Measurements from ENCODE around the gene ABCG1.
A peak's percentile ranks its signal among the peaks of the same experiment; 100 is the strongest.

ABCG1 gene

GRCh38 chr21:42337830-42338728 lies 119.1 kb downstream of the ABCG1 start:
- TF ChIP-seq TAF1 (IDR thresholded peaks at IDR 0.05; ENCODE audit: borderline replicate concordance, low read depth, low read length): no peak
- TF ChIP-seq POLR2AphosphoS5 (IDR thresholded peaks at IDR 0.05; ENCODE audit: low read depth, low read length): no peak
- no peak for TF ChIP-seq POLR2A (IDR thresholded peaks at IDR 0.05; ENCODE audit: low read depth, low read length)
- DNase-seq (ENCODE audit: insufficient read length) (no peak), FAIRE-seq (peak; percentile 75)

- no peak for TF ChIP-seq POLR2A (IDR thresholded peaks at IDR 0.05; ENCODE audit: low read depth, low read length)
- no peak for TF ChIP-seq POLR2AphosphoS5 (IDR thresholded peaks at IDR 0.05; ENCODE audit: low read depth, low read length)
- TF ChIP-seq TAF1 (IDR thresholded peaks at IDR 0.05; ENCODE audit: borderline replicate concordance, low read depth, low read length): no peak
- DNase-seq (ENCODE audit: insufficient read length) (no peak), FAIRE-seq (no peak)
These were observed 120.1 kb downstream of the ABCG1 start for GRCh38 chr21:42338729-42339715.

- TF ChIP-seq POLR2AphosphoS5 (IDR thresholded peaks at IDR 0.05; ENCODE audit: low read depth, low read length) (no peak), POLR2A (IDR thresholded peaks at IDR 0.05; ENCODE audit: low read depth, low read length) (no peak), TAF1 (IDR thresholded peaks at IDR 0.05; ENCODE audit: borderline replicate concordance, low read depth, low read length) (no peak)
- FAIRE-seq (peak; percentile 33), DNase-seq (ENCODE audit: insufficient read length) (no peak)
These were observed 121.5 kb downstream of the ABCG1 start for GRCh38 chr21:42340187-42341050.

- FAIRE-seq: no peak
- no peak for DNase-seq (ENCODE audit: insufficient read length)
- TF ChIP-seq TAF1 (IDR thresholded peaks at IDR 0.05; ENCODE audit: borderline replicate concordance, low read depth, low read length) (no peak), POLR2AphosphoS5 (IDR thresholded peaks at IDR 0.05; ENCODE audit: low read depth, low read length) (no peak), POLR2A (IDR thresholded peaks at IDR 0.05; ENCODE audit: low read depth, low read length) (no peak)
These were observed 123.0 kb downstream of the ABCG1 start for GRCh38 chr21:42341776-42342542.

GRCh38 chr21:42343101-42343500 lies 124.2 kb downstream of the ABCG1 start:
- DNase-seq (ENCODE audit: insufficient read length) (no peak), FAIRE-seq (no peak)
- no peak for TF ChIP-seq TAF1 (IDR thresholded peaks at IDR 0.05; ENCODE audit: borderline replicate concordance, low read depth, low read length)
- TF ChIP-seq POLR2A (IDR thresholded peaks at IDR 0.05; ENCODE audit: low read depth, low read length): no peak
- no peak for TF ChIP-seq POLR2AphosphoS5 (IDR thresholded peaks at IDR 0.05; ENCODE audit: low read depth, low read length)

GRCh38 chr21:42343556-42343955 lies 124.6 kb downstream of the ABCG1 start:
- FAIRE-seq: no peak
- no peak for TF ChIP-seq POLR2A (IDR thresholded peaks at IDR 0.05; ENCODE audit: low read depth, low read length)

GRCh38 chr21:42343963-42344510 lies 125.1 kb downstream of the ABCG1 start:
- FAIRE-seq (no peak), DNase-seq (ENCODE audit: insufficient read length) (no peak)
- TF ChIP-seq POLR2AphosphoS5 (IDR thresholded peaks at IDR 0.05; ENCODE audit: low read depth, low read length) (no peak), POLR2A (IDR thresholded peaks at IDR 0.05; ENCODE audit: low read depth, low read length) (no peak), TAF1 (IDR thresholded peaks at IDR 0.05; ENCODE audit: borderline replicate concordance, low read depth, low read length) (no peak)

More at GRCh38 chr21:42343556-42343955, 124.6 kb downstream of the ABCG1 start:
- no peak for DNase-seq (ENCODE audit: insufficient read length)

- DNase-seq (ENCODE audit: insufficient read length) (no peak), FAIRE-seq (no peak)
- no peak for TF ChIP-seq POLR2A (IDR thresholded peaks at IDR 0.05; ENCODE audit: low read depth, low read length)
- TF ChIP-seq TAF1 (IDR thresholded peaks at IDR 0.05; ENCODE audit: borderline replicate concordance, low read depth, low read length): no peak
- no peak for TF ChIP-seq POLR2AphosphoS5 (IDR thresholded peaks at IDR 0.05; ENCODE audit: low read depth, low read length)
These were observed 125.7 kb downstream of the ABCG1 start for GRCh38 chr21:42344631-42345030.

- TF ChIP-seq POLR2AphosphoS5 (IDR thresholded peaks at IDR 0.05; ENCODE audit: low read depth, low read length): no peak
- TF ChIP-seq TAF1 (IDR thresholded peaks at IDR 0.05; ENCODE audit: borderline replicate concordance, low read depth, low read length): no peak
- TF ChIP-seq POLR2A (IDR thresholded peaks at IDR 0.05; ENCODE audit: low read depth, low read length): no peak
- FAIRE-seq (no peak), DNase-seq (ENCODE audit: insufficient read length) (no peak)
These were observed 127.5 kb downstream of the ABCG1 start for GRCh38 chr21:42346441-42346840.
